H9 (cell line): Measurements from ENCODE around the gene SLC12A6. TPM values are rescaled to one million over a fixed set of nuclear protein-coding genes. Genes with fewer than 3 reads are reported as not detected.

Source experiments
- DNase-seq: peaks from one replicate; pipeline ENCODE4 v3.0.0-alpha.2; 2017
- H2AFZ ChIP-seq: one replicate; pipeline ENCODE4 v1.6.1; 2013; ENCODE audit warnings: mild to moderate bottlenecking, low read length, control low read depth, moderate library complexity
- H2AK5ac ChIP-seq: 2 replicates; pipeline ENCODE4 v1.6.1; 2013; ENCODE audit warnings: low read length, control low read depth, mixed read lengths; ENCODE audit not compliant: insufficient read length
- H2BK120ac ChIP-seq: one replicate; pipeline ENCODE4 v1.6.1; 2013; ENCODE audit warnings: low read depth, mild to moderate bottlenecking, low read length, control low read depth, inconsistent platforms; ENCODE audit not compliant: poor library complexity, severe bottlenecking
- H2BK12ac ChIP-seq: 2 replicates; pipeline ENCODE4 v1.6.1; 2013; ENCODE audit warnings: low read length, control low read depth, mixed read lengths, low read depth; ENCODE audit not compliant: insufficient read length
- H2BK15ac ChIP-seq: 2 replicates; pipeline ENCODE4 v1.6.1; 2013; ENCODE audit warnings: low read depth, low read length, control low read depth
- H2BK20ac ChIP-seq: one replicate; pipeline ENCODE4 v1.6.1; 2013; ENCODE audit warnings: low read depth, mild to moderate bottlenecking, low read length, control low read depth, inconsistent platforms; ENCODE audit not compliant: poor library complexity, severe bottlenecking
- H2BK5ac ChIP-seq: 2 replicates; pipeline ENCODE4 v1.6.1; 2013; ENCODE audit warnings: low read length, control low read depth, mixed read lengths; ENCODE audit not compliant: insufficient read length
- H3K14ac ChIP-seq: 2 replicates; pipeline ENCODE4 v1.6.1; 2013; ENCODE audit warnings: low read length, control low read depth; ENCODE audit not compliant: insufficient read depth
- H3K18ac ChIP-seq: 2 replicates; pipeline ENCODE4 v1.6.1; 2013; ENCODE audit warnings: low read depth, mild to moderate bottlenecking, mixed read lengths, low read length, control low read depth; ENCODE audit not compliant: insufficient read length
- H3K23ac ChIP-seq: 2 replicates; pipeline ENCODE4 v1.6.1; 2013; ENCODE audit warnings: low read length, control low read depth, mixed read lengths, low read depth; ENCODE audit not compliant: insufficient read length
- H3K23me2 ChIP-seq: 2 replicates; pipeline ENCODE4 v1.6.1; 2013; ENCODE audit warnings: low read depth, mild to moderate bottlenecking, mixed read lengths, low read length, control low read depth; ENCODE audit not compliant: insufficient read length, poor library complexity, severe bottlenecking
- H3K27ac ChIP-seq: 2 replicates; pipeline ENCODE4 v1.5.1; 2013; ENCODE audit warnings: low read length, control low read depth, mixed read lengths, low read depth; ENCODE audit not compliant: insufficient read length
- H3K27me3 ChIP-seq: 2 replicates; pipeline ENCODE4 v1.6.1; 2013; ENCODE audit warnings: low read length, control low read depth, inconsistent platforms; ENCODE audit not compliant: insufficient read depth
- H3K4ac ChIP-seq: 2 replicates; pipeline ENCODE4 v1.6.1; 2013; ENCODE audit warnings: low read depth, mild to moderate bottlenecking, control low read depth, inconsistent platforms, low read length, moderate library complexity
- H3K4me1 ChIP-seq: 2 replicates; pipeline ENCODE4 v1.6.1; 2013; ENCODE audit warnings: low read length, control low read depth, inconsistent platforms; ENCODE audit not compliant: insufficient read depth
- H3K4me2 ChIP-seq: 2 replicates; pipeline ENCODE4 v1.6.1; 2013; ENCODE audit warnings: low read length, control low read depth, mixed read lengths; ENCODE audit not compliant: insufficient read length, insufficient read depth
- H3K56ac ChIP-seq: 2 replicates; pipeline ENCODE4 v1.6.1; 2013; ENCODE audit warnings: low read depth, mild to moderate bottlenecking, mixed read lengths, low read length, control low read depth; ENCODE audit not compliant: insufficient read length
- H3K79me1 ChIP-seq: 2 replicates; pipeline ENCODE4 v1.6.1; 2013; ENCODE audit warnings: low read depth, mild to moderate bottlenecking, moderate library complexity, low read length, control low read depth, inconsistent platforms; ENCODE audit not compliant: insufficient read depth, poor library complexity, severe bottlenecking
- H3K79me2 ChIP-seq: 2 replicates; pipeline ENCODE4 v1.6.1; 2013; ENCODE audit warnings: low read length, control low read depth, inconsistent platforms; ENCODE audit not compliant: insufficient read depth
- H3K9ac ChIP-seq: 2 replicates; pipeline ENCODE4 v1.6.1; 2013; ENCODE audit warnings: low read length, control low read depth, mixed read lengths; ENCODE audit not compliant: insufficient read length; ENCODE audit errors: extremely low read depth
- H3K9me3 ChIP-seq: one replicate; pipeline ENCODE4 v1.6.1; 2013; ENCODE audit warnings: low read depth, low read length, inconsistent platforms; ENCODE audit not compliant: control insufficient read depth
- H3T11ph ChIP-seq: one replicate; pipeline ENCODE4 v1.6.1; 2013; ENCODE audit warnings: mild to moderate bottlenecking, low read length, control low read depth, inconsistent platforms
- H4K20me1 ChIP-seq: one replicate; pipeline ENCODE4 v1.6.1; 2013; ENCODE audit not compliant: control insufficient read depth, insufficient read length, insufficient read depth
- H4K5ac ChIP-seq: 2 replicates; pipeline ENCODE4 v1.6.1; 2013; ENCODE audit warnings: low read depth, mild to moderate bottlenecking, mixed read lengths, low read length, control low read depth; ENCODE audit not compliant: insufficient read length
- H4K8ac ChIP-seq: replicated peaks from 2 replicates; pipeline ENCODE4 v1.6.1; 2013; ENCODE audit warnings: low read length, control low read depth, mixed read lengths, low read depth; ENCODE audit not compliant: insufficient read length
- H4K91ac ChIP-seq: 2 replicates; pipeline ENCODE4 v1.6.1; 2013; ENCODE audit warnings: low read depth, mild to moderate bottlenecking, moderate library complexity, mixed read lengths, low read length, control low read depth; ENCODE audit not compliant: insufficient read length
- H3K27ac Mint-ChIP-seq, 3 experiments: 2 replicates in 2 of 3; 3 replicates in 1 of 3; pipeline ENCODE4 v1.8.0; 2020 to 2021; ENCODE audit warnings: mixed read lengths in 3 of 3, mild to moderate bottlenecking in 1 of 3, moderate library complexity in 1 of 3
- H3K27me3 Mint-ChIP-seq: 2 replicates; pipeline ENCODE4 v1.8.0; 2021; ENCODE audit warnings: low read depth, mild to moderate bottlenecking, moderate library complexity, mixed read lengths
- H3K36me3 Mint-ChIP-seq, 3 experiments: 2 replicates in 2 of 3; 3 replicates in 1 of 3; pipeline ENCODE4 v1.8.0; 2020 to 2021; ENCODE audit warnings: low read depth in 3 of 3, mixed read lengths in 3 of 3; ENCODE audit not compliant: insufficient read depth in 1 of 3
- H3K4me1 Mint-ChIP-seq, 2 experiments: 2 replicates each; pipeline ENCODE4 v1.8.0; 2020; ENCODE audit warnings: mixed read lengths in 2 of 2
- H3K4me3 Mint-ChIP-seq, 2 experiments: 2 replicates in 1 of 2; 3 replicates in 1 of 2; pipeline ENCODE4 v1.8.0; 2020 to 2021; ENCODE audit warnings: mild to moderate bottlenecking in 2 of 2, mixed read lengths in 2 of 2, moderate library complexity in 1 of 2
- H3K9me3 Mint-ChIP-seq, 2 experiments: 2 replicates in 1 of 2; 3 replicates in 1 of 2; pipeline ENCODE4 v1.8.0; 2020; ENCODE audit warnings: mild to moderate bottlenecking in 2 of 2, mixed read lengths in 2 of 2, moderate library complexity in 1 of 2
- CTCF ChIP-seq: fragments of 200-600 bp; sonication (generic); conservative IDR thresholded peaks from 3 replicates; pipeline ENCODE4 v1.8.0; 2021; ENCODE audit warnings: antibody characterized with exemption, mild to moderate bottlenecking
- WGBS: extraction: QIAGEN DNeasy Blood & Tissue Kit; methylation state at CpG from one replicate; pipeline ENCODE4 v1.1.7; 2013; ENCODE audit warnings: missing lambda C conversion rate, low lambda C conversion rate, mixed read lengths; ENCODE audit not compliant: insufficient read length; ENCODE audit errors: extremely low coverage; 5-methylcytosine and 5-hydroxymethylcytosine counted together
- total RNA-seq: library from RNA; stranded (reverse); gene quantifications from 2 replicates; pipeline ENCODE4 v1.2.1, GENCODE V29; 2021

SLC12A6 gene
- total RNA-seq, 1 experiment from 2014 or later = 11.1 TPM

GRCh38 chr15:34264076-34264475 lies 73.5 kb downstream of the SLC12A6 start:
- WGBS = no CpG with 5 or more reads among the region's 2 CpGs
- Histone ChIP-seq H3K9me3 (no peaks in the 10 kb centered on the region), H4K5ac (no peak overlapping the region), H3K4me2 (no peak overlapping the region), H3K27me3 (no peaks in the 10 kb centered on the region), H2BK5ac (no peak overlapping the region), H3K27ac (no peak overlapping the region), H3T11ph (no peak overlapping the region), H2BK120ac (no peak overlapping the region), H3K23me2 (no peaks in the 10 kb centered on the region), H4K20me1 (no peaks in the 10 kb centered on the region), H3K79me1 (no peaks in the 10 kb centered on the region), H3K9ac (no peak overlapping the region), H3K56ac (no peak overlapping the region), H2BK20ac (no peak overlapping the region), H2BK15ac (no peak overlapping the region), H3K18ac (no peak overlapping the region), H2BK12ac (no peak overlapping the region), H2AFZ (no peak overlapping the region), H3K4me1 (no peaks in the 10 kb centered on the region), H3K79me2 (no peaks in the 10 kb centered on the region), H3K4ac (no peak overlapping the region), H3K14ac (no peak overlapping the region), H4K8ac (no peak overlapping the region), H4K91ac (no peak overlapping the region), H3K23ac (no peak overlapping the region), H2AK5ac (no peak overlapping the region)
- no peaks in the 10 kb centered on the region for H3K36me3 Mint-ChIP-seq
- H3K9me3 Mint-ChIP-seq = no peaks in the 10 kb centered on the region; a peak in 1 of 5 replicates
- TF ChIP-seq CTCF = no peak
- no peak overlapping the region for H3K27ac Mint-ChIP-seq
- no peak overlapping the region for H3K4me3 Mint-ChIP-seq
- H3K27me3 Mint-ChIP-seq = no peaks in the 10 kb centered on the region
- H3K4me1 Mint-ChIP-seq = no peaks in the 10 kb centered on the region
- DNase-seq = no peak
